ENCODE data around the gene IRF3. TPM values are rescaled to one million over a fixed set of nuclear protein-coding genes. Genes with fewer than 3 reads are reported as not detected.

IRF3 gene
- total RNA-seq, 1 experiment from 2014 or later, result 181 TPM

DNA sequence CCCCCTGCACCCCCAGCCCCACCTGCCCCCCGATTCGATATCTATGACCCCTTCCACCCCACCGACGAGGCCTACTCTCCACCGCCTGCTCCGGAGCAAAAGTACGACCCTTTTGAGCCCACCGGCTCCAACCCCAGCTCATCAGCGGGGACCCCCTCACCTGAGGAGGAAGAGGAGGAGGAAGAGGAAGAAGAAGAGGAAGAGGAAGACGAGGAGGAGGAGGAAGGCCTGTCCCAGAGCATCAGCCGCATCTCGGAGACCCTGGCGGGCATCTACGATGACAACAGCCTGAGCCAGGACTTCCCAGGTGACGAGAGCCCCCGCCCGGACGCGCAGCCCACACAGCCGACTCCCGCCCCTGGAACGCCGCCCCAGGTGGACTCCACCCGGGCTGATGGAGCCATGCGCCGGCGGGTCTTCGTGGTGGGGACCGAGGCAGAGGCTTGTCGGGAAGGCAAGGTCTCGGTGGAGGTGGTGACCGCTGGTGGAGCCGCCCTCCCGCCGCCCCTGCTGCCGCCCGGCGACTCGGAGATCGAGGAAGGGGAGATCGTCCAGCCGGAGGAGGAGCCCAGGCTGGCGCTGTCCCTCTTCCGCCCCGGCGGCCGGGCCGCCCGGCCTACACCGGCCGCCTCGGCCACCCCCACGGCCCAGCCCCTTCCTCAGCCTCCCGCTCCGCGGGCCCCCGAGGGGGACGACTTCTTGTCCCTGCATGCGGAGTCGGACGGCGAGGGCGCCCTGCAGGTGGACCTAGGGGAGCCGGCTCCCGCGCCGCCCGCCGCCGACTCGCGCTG is 14.4 kb downstream of the IRF3 start:
- no peak for TF ChIP-seq EZH2 (IDR thresholded peaks at IDR 0.05; ENCODE audit: low read depth)
- TF ChIP-seq, protein P1, sequence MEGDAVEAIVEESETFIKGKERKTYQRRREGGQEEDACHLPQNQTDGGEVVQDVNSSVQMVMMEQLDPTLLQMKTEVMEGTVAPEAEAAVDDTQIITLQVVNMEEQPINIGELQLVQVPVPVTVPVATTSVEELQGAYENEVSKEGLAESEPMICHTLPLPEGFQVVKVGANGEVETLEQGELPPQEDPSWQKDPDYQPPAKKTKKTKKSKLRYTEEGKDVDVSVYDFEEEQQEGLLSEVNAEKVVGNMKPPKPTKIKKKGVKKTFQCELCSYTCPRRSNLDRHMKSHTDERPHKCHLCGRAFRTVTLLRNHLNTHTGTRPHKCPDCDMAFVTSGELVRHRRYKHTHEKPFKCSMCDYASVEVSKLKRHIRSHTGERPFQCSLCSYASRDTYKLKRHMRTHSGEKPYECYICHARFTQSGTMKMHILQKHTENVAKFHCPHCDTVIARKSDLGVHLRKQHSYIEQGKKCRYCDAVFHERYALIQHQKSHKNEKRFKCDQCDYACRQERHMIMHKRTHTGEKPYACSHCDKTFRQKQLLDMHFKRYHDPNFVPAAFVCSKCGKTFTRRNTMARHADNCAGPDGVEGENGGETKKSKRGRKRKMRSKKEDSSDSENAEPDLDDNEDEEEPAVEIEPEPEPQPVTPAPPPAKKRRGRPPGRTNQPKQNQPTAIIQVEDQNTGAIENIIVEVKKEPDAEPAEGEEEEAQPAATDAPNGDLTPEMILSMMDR (conservative IDR thresholded peaks at IDR 0.05), result no peak
- peaks cover 32% of the 10 kb centered on the region; the same call in 1 of the 2 replicates for H3K79me2 ChIP-seq (ENCODE audit: low read depth)
- no peaks in the 10 kb centered on the region for H3K9me2 ChIP-seq (ENCODE audit: insufficient read depth)
- no peaks in the 10 kb centered on the region for H3K27me3 ChIP-seq (ENCODE audit: insufficient read depth, low read depth)
- H3K4me2 ChIP-seq, result no peak overlapping the region
- BruUV-seq (replicated peaks), result no TSS peak
- DNase-seq, result no peak
- no peaks in the 10 kb centered on the region for H3K4me1 ChIP-seq (replicated peaks; ENCODE audit: insufficient read depth)
- peaks cover 52% of the 10 kb centered on the region for H4K20me1 ChIP-seq (ENCODE audit: insufficient read depth)
- intact Hi-C loops (cut with micrococcal nuclease; ENCODE audit: unreplicated experiment), result no loop called here
- ChIA-PET POLR2A (ENCODE audit: unreplicated experiment) (no interaction called here), CTCF (no interaction called here)
- H3F3A ChIP-seq (ENCODE audit: insufficient read depth, low read depth), result peaks cover 30% of the 10 kb centered on the region; the same call in 1 of the 2 replicates
- no peaks in the 10 kb centered on the region for H3K9me3 ChIP-seq (ENCODE audit: insufficient read depth, low read depth)
- no peak overlapping the region for H3K27ac ChIP-seq
- H3K36me3 ChIP-seq (ENCODE audit: low read depth), result peaks cover 21% of the 10 kb centered on the region; the same call in 1 of the 2 replicates
- H2AFZ ChIP-seq, result no peak overlapping the region
- no peak overlapping the region for H3K4me3 ChIP-seq

DNA sequence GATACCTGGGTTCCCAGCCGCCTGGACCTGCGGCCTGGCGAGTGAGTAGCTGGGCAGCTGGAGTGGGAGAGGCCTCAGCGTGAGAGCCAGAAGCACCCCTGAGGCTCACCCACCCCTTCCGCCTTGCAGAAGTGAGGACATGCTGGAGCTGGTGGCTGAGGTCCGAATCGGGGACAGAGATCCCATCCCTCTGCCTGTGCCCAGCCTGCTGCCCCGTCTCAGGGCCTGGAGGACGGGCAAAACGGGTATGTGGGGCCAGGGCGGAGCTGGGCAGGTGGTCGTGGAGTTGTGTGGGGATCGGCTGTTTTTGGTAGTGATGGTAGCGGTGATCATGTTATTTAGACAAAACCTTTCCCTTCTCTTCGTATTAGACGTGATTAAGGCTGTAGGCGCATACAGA is 19.1 kb downstream of the IRF3 start:
- no peak for TF ChIP-seq EZH2 (IDR thresholded peaks at IDR 0.05; ENCODE audit: low read depth)
- Histone ChIP-seq H3K9me2 (ENCODE audit: insufficient read depth) (no peaks in the 10 kb centered on the region), H3K27me3 (ENCODE audit: insufficient read depth, low read depth) (no peaks in the 10 kb centered on the region), H3K27ac (no peak overlapping the region), H3F3A (ENCODE audit: insufficient read depth, low read depth) (peaks cover 21% of the 10 kb centered on the region; the same call in 1 of the 2 replicates), H4K20me1 (ENCODE audit: insufficient read depth) (peaks cover 46% of the 10 kb centered on the region), H2AFZ (no peak overlapping the region), H3K4me2 (no peak overlapping the region), H3K4me1 (replicated peaks; ENCODE audit: insufficient read depth) (peaks cover 17% of the 10 kb centered on the region), H3K4me3 (no peak overlapping the region), H3K79me2 (ENCODE audit: low read depth) (peaks cover 73% of the 10 kb centered on the region), H3K36me3 (ENCODE audit: low read depth) (peaks cover 15% of the 10 kb centered on the region), H3K9me3 (ENCODE audit: insufficient read depth, low read depth) (no peaks in the 10 kb centered on the region)
- intact Hi-C loops (cut with micrococcal nuclease; ENCODE audit: unreplicated experiment), result loop anchor here (10.0 kb wide), 1 partner anchor 652 kb away; the partner anchor contains the start of genes GYS1 and RUVBL2
- ChIA-PET POLR2A (ENCODE audit: unreplicated experiment) (no interaction called here), CTCF (no interaction called here)
- BruUV-seq (replicated peaks), result no TSS peak
- no peak for DNase-seq

DNA sequence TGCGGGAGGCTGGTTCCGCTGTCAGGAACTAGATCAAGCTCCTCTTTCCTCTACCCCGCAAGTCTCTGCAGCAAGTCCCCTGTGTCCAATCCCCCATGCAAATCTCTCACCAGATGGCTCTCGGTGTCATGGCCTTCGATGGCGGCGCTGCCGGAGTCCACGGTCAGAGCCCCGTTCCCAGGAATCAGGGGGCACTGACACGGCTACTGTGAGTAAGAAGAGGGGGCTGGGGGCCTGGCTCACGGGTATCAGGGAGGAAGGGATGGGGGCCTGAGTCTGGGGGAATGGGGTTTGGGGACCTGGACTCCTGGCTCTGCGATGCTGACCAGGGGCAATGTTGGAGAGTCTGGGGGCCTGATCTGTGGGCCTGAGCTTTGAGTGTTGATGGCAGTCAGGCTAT is 19.7 kb downstream of the IRF3 start:
- Histone ChIP-seq H3K9me3 (ENCODE audit: insufficient read depth, low read depth) (no peaks in the 10 kb centered on the region), H3K27ac (no peak overlapping the region), H3K79me2 (ENCODE audit: low read depth) (peaks cover 78% of the 10 kb centered on the region), H3F3A (ENCODE audit: insufficient read depth, low read depth) (peaks cover 26% of the 10 kb centered on the region), H3K4me2 (no peak overlapping the region), H4K20me1 (ENCODE audit: insufficient read depth) (peaks cover 46% of the 10 kb centered on the region), H2AFZ (no peak overlapping the region), H3K27me3 (ENCODE audit: insufficient read depth, low read depth) (no peaks in the 10 kb centered on the region), H3K4me1 (replicated peaks; ENCODE audit: insufficient read depth) (peaks cover 17% of the 10 kb centered on the region), H3K4me3 (no peak overlapping the region), H3K36me3 (ENCODE audit: low read depth) (peaks cover 15% of the 10 kb centered on the region), H3K9me2 (ENCODE audit: insufficient read depth) (no peaks in the 10 kb centered on the region)
- no TSS peak for BruUV-seq (replicated peaks)
- ChIA-PET CTCF (no interaction called here), POLR2A (ENCODE audit: unreplicated experiment) (no interaction called here)
- TF ChIP-seq, protein P1 (conservative IDR thresholded peaks at IDR 0.05), result no peak
- no peak for TF ChIP-seq EZH2 (IDR thresholded peaks at IDR 0.05; ENCODE audit: low read depth)
- intact Hi-C loops (cut with micrococcal nuclease; ENCODE audit: unreplicated experiment), result loop anchor here (10.0 kb wide), 1 partner anchor 651 kb away; the partner anchor contains the start of genes GYS1 and RUVBL2
- no peak for DNase-seq
